SU-DHL-6 (cell line): ENCODE data around the gene ESR1.

Experiments
- H2AFZ ChIP-seq: fragments of 200-600 bp; sonication (generic); 2 replicates; pipeline ENCODE4 v1.6.1; 2014; ENCODE audit warnings: low read depth, mild to moderate bottlenecking, moderate library complexity, mixed read lengths, antibody characterized with exemption, low read length; ENCODE audit not compliant: severe bottlenecking
- H3F3A ChIP-seq: fragments of 200-600 bp; shearing (Covaris generic); 2 replicates; pipeline ENCODE4 v1.6.0; 2016; ENCODE audit warnings: antibody characterized with exemption, mild to moderate bottlenecking; ENCODE audit not compliant: insufficient read depth
- H3K27ac ChIP-seq: fragments of 200-600 bp; sonication (generic); 2 replicates; pipeline ENCODE4 v1.5.1; 2016; ENCODE audit warnings: low read depth, mild to moderate bottlenecking, low read length, moderate library complexity, mixed read lengths
- H3K27me3 ChIP-seq: fragments of 200-600 bp; sonication (generic), shearing (Covaris generic); 2 replicates; pipeline ENCODE4 v1.6.0; 2014; ENCODE audit warnings: mild to moderate bottlenecking, low read length
- H3K36me3 ChIP-seq: fragments of 200-600 bp; sonication (generic); 2 replicates; pipeline ENCODE4 v1.6.1; 2014; ENCODE audit warnings: mild to moderate bottlenecking, low read length, mixed read lengths
- H3K4me2 ChIP-seq: fragments of 300-600, 200-600 bp; shearing (Covaris generic), sonication (generic); 2 replicates; pipeline ENCODE4 v1.6.0; 2014; ENCODE audit warnings: low read length, low read depth, mild to moderate bottlenecking; ENCODE audit not compliant: poor library complexity, severe bottlenecking
- H3K4me3 ChIP-seq: fragments of 200-600 bp; sonication (generic); 2 replicates; pipeline ENCODE4 v1.5.1; 2014; ENCODE audit warnings: antibody characterized with exemption, low read length, mild to moderate bottlenecking, mixed read lengths; ENCODE audit not compliant: insufficient read depth, poor library complexity, severe bottlenecking
- H3K79me2 ChIP-seq: fragments of 200-600 bp; sonication (generic); 2 replicates; pipeline ENCODE4 v1.6.1; 2014; ENCODE audit warnings: mild to moderate bottlenecking, low read length, moderate library complexity; ENCODE audit not compliant: insufficient read depth
- H3K9ac ChIP-seq: fragments of 200-600 bp; sonication (generic); 2 replicates; pipeline ENCODE4 v1.7.0; 2014; ENCODE audit warnings: mild to moderate bottlenecking, low read length
- H3K9me2 ChIP-seq: fragments of 200-600 bp; sonication (generic); replicated peaks from 2 replicates; pipeline ENCODE4 v1.6.1; 2014; ENCODE audit warnings: low read length; ENCODE audit not compliant: insufficient read depth
- H3K9me3 ChIP-seq: fragments of 200-600 bp; sonication (generic); 2 replicates; pipeline ENCODE4 v1.6.1; 2014; ENCODE audit warnings: low read length, mixed read lengths; ENCODE audit not compliant: insufficient read depth
- H4K20me1 ChIP-seq: fragments of 200-600 bp; sonication (generic); 2 replicates; pipeline ENCODE4 v1.6.1; 2014; ENCODE audit warnings: low read depth, mild to moderate bottlenecking, antibody characterized with exemption, low read length, moderate library complexity, mixed read lengths
- EZH2phosphoT487 ChIP-seq: fragments of 200-600 bp; sonication (generic), shearing (Covaris generic); conservative IDR thresholded peaks from 2 replicates; pipeline ENCODE4 v1.6.1; 2018; ENCODE audit warnings: mild to moderate bottlenecking, antibody characterized with exemption, low read length, moderate library complexity, mixed read lengths
- TF ChIP-seq, protein P1 (sequence below): fragments of 200-600 bp; sonication (generic); IDR thresholded peaks from one replicate; pipeline ENCODE4 v1.5.1; 2017; ENCODE audit warnings: antibody characterized with exemption, mild to moderate bottlenecking, low read length, moderate library complexity; ENCODE audit not compliant: insufficient read depth, poor library complexity, severe bottlenecking

Gene ESR1

GRCh38 chr6:151900256-151900655, 92.8 kb downstream of the ESR1 start:
- Histone ChIP-seq H3K4me3 (no peak overlapping the region), H2AFZ (no peak overlapping the region), H3K79me2 (no peaks in the 10 kb centered on the region), H3K27ac (no peak overlapping the region), H3K4me2 (no peak overlapping the region), H3K9ac (no peak overlapping the region), H3K9me3 (no peaks in the 10 kb centered on the region), H3K36me3 (no peaks in the 10 kb centered on the region), H3F3A (no peaks in the 10 kb centered on the region), H3K27me3 (no peaks in the 10 kb centered on the region), H4K20me1 (no peaks in the 10 kb centered on the region), H3K9me2 (no peaks in the 10 kb centered on the region)
- TF ChIP-seq, protein P1, sequence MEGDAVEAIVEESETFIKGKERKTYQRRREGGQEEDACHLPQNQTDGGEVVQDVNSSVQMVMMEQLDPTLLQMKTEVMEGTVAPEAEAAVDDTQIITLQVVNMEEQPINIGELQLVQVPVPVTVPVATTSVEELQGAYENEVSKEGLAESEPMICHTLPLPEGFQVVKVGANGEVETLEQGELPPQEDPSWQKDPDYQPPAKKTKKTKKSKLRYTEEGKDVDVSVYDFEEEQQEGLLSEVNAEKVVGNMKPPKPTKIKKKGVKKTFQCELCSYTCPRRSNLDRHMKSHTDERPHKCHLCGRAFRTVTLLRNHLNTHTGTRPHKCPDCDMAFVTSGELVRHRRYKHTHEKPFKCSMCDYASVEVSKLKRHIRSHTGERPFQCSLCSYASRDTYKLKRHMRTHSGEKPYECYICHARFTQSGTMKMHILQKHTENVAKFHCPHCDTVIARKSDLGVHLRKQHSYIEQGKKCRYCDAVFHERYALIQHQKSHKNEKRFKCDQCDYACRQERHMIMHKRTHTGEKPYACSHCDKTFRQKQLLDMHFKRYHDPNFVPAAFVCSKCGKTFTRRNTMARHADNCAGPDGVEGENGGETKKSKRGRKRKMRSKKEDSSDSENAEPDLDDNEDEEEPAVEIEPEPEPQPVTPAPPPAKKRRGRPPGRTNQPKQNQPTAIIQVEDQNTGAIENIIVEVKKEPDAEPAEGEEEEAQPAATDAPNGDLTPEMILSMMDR: no peak
- no peak for TF ChIP-seq EZH2phosphoT487

GRCh38 chr6:151901009-151901411, 93.5 kb downstream of the ESR1 start:
- no peak overlapping the region for H2AFZ ChIP-seq

GRCh38 chr6:151904631-151905030, 97.1 kb downstream of the ESR1 start:
- TF ChIP-seq, protein P1: no peak
- no peak for TF ChIP-seq EZH2phosphoT487
- Histone ChIP-seq H3K9me2 (no peaks in the 10 kb centered on the region), H3K27ac (no peak overlapping the region), H4K20me1 (no peaks in the 10 kb centered on the region), H3K9ac (no peak overlapping the region), H3K4me2 (no peak overlapping the region), H3F3A (no peaks in the 10 kb centered on the region), H3K27me3 (no peaks in the 10 kb centered on the region), H3K4me3 (no peak overlapping the region), H3K9me3 (no peaks in the 10 kb centered on the region), H2AFZ (no peak overlapping the region), H3K36me3 (no peaks in the 10 kb centered on the region), H3K79me2 (no peaks in the 10 kb centered on the region)

More at GRCh38 chr6:151901009-151901411, 93.5 kb downstream of the ESR1 start:
- no peaks in the 10 kb centered on the region for H3F3A ChIP-seq
- TF ChIP-seq, protein P1: no peak
- TF ChIP-seq EZH2phosphoT487: no peak
- H3K9ac ChIP-seq: no peak overlapping the region
- H3K27ac ChIP-seq: no peak overlapping the region
- no peak overlapping the region for H3K4me2 ChIP-seq
- H3K79me2 ChIP-seq: no peaks in the 10 kb centered on the region
- no peaks in the 10 kb centered on the region for H3K9me3 ChIP-seq
- no peaks in the 10 kb centered on the region for H3K36me3 ChIP-seq
- no peaks in the 10 kb centered on the region for H3K27me3 ChIP-seq
- no peaks in the 10 kb centered on the region for H3K9me2 ChIP-seq
- no peaks in the 10 kb centered on the region for H4K20me1 ChIP-seq
- no peak overlapping the region for H3K4me3 ChIP-seq

GRCh38 chr6:151905072-151905471, 97.6 kb downstream of the ESR1 start:
- Histone ChIP-seq H3F3A (no peaks in the 10 kb centered on the region), H4K20me1 (no peaks in the 10 kb centered on the region), H3K4me3 (no peak overlapping the region), H3K9me2 (no peaks in the 10 kb centered on the region), H3K36me3 (no peaks in the 10 kb centered on the region), H3K79me2 (no peaks in the 10 kb centered on the region), H3K27me3 (no peaks in the 10 kb centered on the region), H3K9me3 (no peaks in the 10 kb centered on the region), H2AFZ (no peak overlapping the region), H3K27ac (no peak overlapping the region), H3K4me2 (no peak overlapping the region), H3K9ac (no peak overlapping the region)
- no peak for TF ChIP-seq EZH2phosphoT487
- TF ChIP-seq, protein P1: no peak
